GM12865 (cell line): Measurements from ENCODE around the gene DEPDC5.

Experiments
- DNase-seq: peaks from one replicate; pipeline ENCODE4 v3.0.0; 2010; ENCODE audit warnings: low read depth
- H3K4me3 ChIP-seq: 2 replicates; pipeline ENCODE4 v1.5.1; 2011; ENCODE audit warnings: mild to moderate bottlenecking, low read depth, low read length, control low read depth
- TF ChIP-seq, protein P1 (sequence below): IDR thresholded peaks from 2 replicates; pipeline ENCODE4 v1.5.1; 2011; ENCODE audit warnings: low read length, control low read depth, low read depth, inconsistent platforms; ENCODE audit not compliant: insufficient read depth; ENCODE audit errors: missing control alignments

DEPDC5 gene

GRCh38 chr22:31876156-31876920, 122.5 kb downstream of the DEPDC5 start:
- H3K4me3 ChIP-seq = no peak overlapping the region
- no peak for DNase-seq
- TF ChIP-seq, protein P1, sequence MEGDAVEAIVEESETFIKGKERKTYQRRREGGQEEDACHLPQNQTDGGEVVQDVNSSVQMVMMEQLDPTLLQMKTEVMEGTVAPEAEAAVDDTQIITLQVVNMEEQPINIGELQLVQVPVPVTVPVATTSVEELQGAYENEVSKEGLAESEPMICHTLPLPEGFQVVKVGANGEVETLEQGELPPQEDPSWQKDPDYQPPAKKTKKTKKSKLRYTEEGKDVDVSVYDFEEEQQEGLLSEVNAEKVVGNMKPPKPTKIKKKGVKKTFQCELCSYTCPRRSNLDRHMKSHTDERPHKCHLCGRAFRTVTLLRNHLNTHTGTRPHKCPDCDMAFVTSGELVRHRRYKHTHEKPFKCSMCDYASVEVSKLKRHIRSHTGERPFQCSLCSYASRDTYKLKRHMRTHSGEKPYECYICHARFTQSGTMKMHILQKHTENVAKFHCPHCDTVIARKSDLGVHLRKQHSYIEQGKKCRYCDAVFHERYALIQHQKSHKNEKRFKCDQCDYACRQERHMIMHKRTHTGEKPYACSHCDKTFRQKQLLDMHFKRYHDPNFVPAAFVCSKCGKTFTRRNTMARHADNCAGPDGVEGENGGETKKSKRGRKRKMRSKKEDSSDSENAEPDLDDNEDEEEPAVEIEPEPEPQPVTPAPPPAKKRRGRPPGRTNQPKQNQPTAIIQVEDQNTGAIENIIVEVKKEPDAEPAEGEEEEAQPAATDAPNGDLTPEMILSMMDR = no peak

GRCh38 chr22:31879585-31879984, 125.8 kb downstream of the DEPDC5 start:
- DNase-seq = no peak
- TF ChIP-seq, protein P1 = no peak
- no peak overlapping the region for H3K4me3 ChIP-seq

DNA sequence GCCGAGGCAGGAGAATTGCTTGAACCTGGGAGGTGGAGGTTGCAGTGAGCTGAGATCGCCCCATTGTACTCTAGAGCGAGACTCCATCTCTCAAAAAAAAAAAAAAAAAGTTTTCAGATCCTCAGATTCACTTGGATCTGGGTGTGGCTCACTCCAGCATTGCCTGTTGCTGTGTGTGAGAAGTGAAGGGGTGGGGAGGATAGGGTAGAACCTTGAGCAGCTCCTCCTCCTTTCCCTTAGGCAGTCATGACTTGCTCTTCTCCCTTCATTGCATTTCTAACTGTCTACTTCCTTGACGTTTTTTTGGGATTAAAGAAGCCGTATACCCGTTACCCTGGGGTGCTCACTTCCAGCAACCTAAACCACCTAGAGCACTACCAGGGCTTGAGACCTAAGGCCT, 127.4 kb downstream of the DEPDC5 start:
- DNase-seq = no peak
- TF ChIP-seq, protein P1 = no peak
- H3K4me3 ChIP-seq = no peak overlapping the region

GRCh38 chr22:31881865-31882264, 128.0 kb downstream of the DEPDC5 start:
- no peak for DNase-seq
- H3K4me3 ChIP-seq = no peak overlapping the region

GRCh38 chr22:31882971-31883370, 129.2 kb downstream of the DEPDC5 start:
- TF ChIP-seq, protein P1 = no peak
- no peak for DNase-seq
- H3K4me3 ChIP-seq = no peak overlapping the region

More at GRCh38 chr22:31881865-31882264, 128.0 kb downstream of the DEPDC5 start:
- TF ChIP-seq, protein P1 = no peak

- no peak for DNase-seq
- TF ChIP-seq, protein P1 = no peak
- H3K4me3 ChIP-seq = no peak overlapping the region
Observed at GRCh38 chr22:31883989-31884388, 130.2 kb downstream of the DEPDC5 start.

DNA sequence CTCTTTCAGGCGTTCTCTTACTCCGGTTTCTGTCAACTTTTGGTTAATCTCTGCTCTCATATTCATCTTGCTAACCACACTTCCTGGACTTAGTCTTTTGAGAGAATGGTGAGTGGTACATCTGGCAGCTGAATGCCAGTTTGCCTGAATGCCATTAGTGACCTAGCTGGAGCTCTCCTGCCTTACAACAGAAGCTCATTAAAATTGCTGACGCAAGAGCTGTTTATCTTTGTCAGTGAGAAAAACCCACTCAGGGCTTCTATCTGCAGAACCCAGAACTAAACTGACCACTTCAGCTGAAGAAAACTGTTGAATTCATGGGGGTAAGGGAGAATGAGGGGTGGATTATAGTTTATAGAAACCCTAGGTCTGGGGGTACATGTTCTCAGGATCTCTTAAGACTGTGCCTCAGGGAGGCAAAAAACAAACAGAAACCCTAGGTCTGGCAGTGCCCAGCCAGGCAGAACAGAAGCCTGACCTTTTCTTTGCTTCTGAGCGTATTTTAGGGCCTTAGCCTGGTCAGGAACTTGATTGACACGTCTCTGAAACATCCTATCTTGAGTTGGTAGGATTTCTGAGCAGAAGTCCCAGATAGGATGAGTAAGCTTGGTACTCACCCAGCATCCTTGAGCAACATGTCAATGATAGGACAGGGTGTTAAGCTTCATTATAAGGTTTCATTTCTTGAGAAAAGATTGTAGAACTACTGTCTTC, 137.7 kb downstream of the DEPDC5 start:
- no peak for DNase-seq
- no peak overlapping the region for H3K4me3 ChIP-seq
- TF ChIP-seq, protein P1 = no peak
